PC-9 (cell line): Measurements from ENCODE around the gene APEH.

Experiments used
- CTCF ChIP-seq: fragments of 200-600 bp; sonication (generic); conservative IDR thresholded peaks from 2 replicates; pipeline ENCODE4 v1.6.1; 2017; ENCODE audit warnings: mixed run types, antibody characterized with exemption, mild to moderate bottlenecking, moderate library complexity
- EZH2 ChIP-seq: fragments of 200-600 bp; sonication (generic); IDR thresholded peaks from 2 replicates; pipeline ENCODE4 v1.8.0; 2017; ENCODE audit warnings: antibody characterized with exemption, low read depth

- no peak for TF ChIP-seq CTCF
- TF ChIP-seq EZH2 = no peak
These were observed 25.3 kb downstream of the APEH start for GRCh38 chr3:49699281-49699979.
